K562 (cell line): ENCODE results near the gene ZFAND3. TPM values are rescaled to one million over a fixed set of nuclear protein-coding genes. Genes with fewer than 3 reads are reported as not detected.

Experiments used
- GABPB1 ChIP-seq: sonication (generic); formaldehyde crosslinking; IDR thresholded peaks from 2 replicates; pipeline ENCODE4 v1.8.0; 2022; ENCODE audit warnings: mild to moderate bottlenecking, missing genetic modification reagents
- HCFC1 ChIP-seq: IDR thresholded peaks from 2 replicates; pipeline ENCODE4 v1.6.1; 2012; ENCODE audit warnings: low read depth, low read length, improper control_type of control experiment
- MEF2A ChIP-seq: IDR thresholded peaks from 2 replicates; pipeline ENCODE4 v1.6.1; 2011; ENCODE audit warnings: low read depth, mild to moderate bottlenecking, low read length, moderate library complexity; ENCODE audit not compliant: control insufficient read depth
- NCOA1 ChIP-seq: fragments of 450-650 bp; IDR thresholded peaks from 2 replicates; pipeline ENCODE4 v1.6.1; 2016; ENCODE audit warnings: low read depth
- NR0B1 ChIP-seq: fragments of 450-650 bp; IDR thresholded peaks from one replicate; pipeline ENCODE4 v1.6.1; 2018; ENCODE audit warnings: mild to moderate bottlenecking, moderate library complexity; ENCODE audit not compliant: partially characterized antibody
- NR1H2 ChIP-seq: sonication (generic); formaldehyde crosslinking; IDR thresholded peaks from 2 replicates; pipeline ENCODE4 v1.4.0; 2020; ENCODE audit warnings: mild to moderate bottlenecking, missing genetic modification reagents
- PHF21A ChIP-seq: fragments of 450-650 bp; IDR thresholded peaks from 2 replicates; pipeline ENCODE4 v1.6.1; 2017; ENCODE audit warnings: low read depth, borderline replicate concordance
- PML ChIP-seq: IDR thresholded peaks from 2 replicates; pipeline ENCODE4 v1.6.1; 2012; ENCODE audit warnings: low read length, inconsistent platforms
- RBM14 ChIP-seq: fragments of 200-400 bp; formaldehyde crosslinking; IDR thresholded peaks from 2 replicates; pipeline ENCODE4 v1.6.1; 2018; ENCODE audit warnings: low read depth, mild to moderate bottlenecking, low read length, moderate library complexity, borderline replicate concordance; ENCODE audit not compliant: insufficient read depth
- RERE ChIP-seq: sonication (generic); formaldehyde crosslinking; IDR thresholded peaks from 2 replicates; pipeline ENCODE4 v1.8.0; 2023; ENCODE audit warnings: missing genetic modification reagents, mild to moderate bottlenecking, borderline replicate concordance
- TAL1 ChIP-seq: fragments of 450-650 bp; IDR thresholded peaks from 2 replicates; pipeline ENCODE4 v1.6.1; 2016; ENCODE audit warnings: mild to moderate bottlenecking
- TCF3 ChIP-seq: sonication (generic); formaldehyde crosslinking; IDR thresholded peaks from 2 replicates; pipeline ENCODE4 v1.4.0; 2020; ENCODE audit warnings: mild to moderate bottlenecking, missing genetic modification reagents
- ZNF79 ChIP-seq: fragments of 250-450 bp; sonication (Bioruptor Pico); IDR thresholded peaks from 2 replicates; pipeline ENCODE4 v1.4.0; 2020; ENCODE audit warnings: low read depth, mild to moderate bottlenecking, moderate library complexity
- polyA plus RNA-seq, 8 experiments: library from polyadenylated mRNA; depleted of rRNA in 4 of 8; stranded (reverse) in 5 of 8; unstranded in 3 of 8; fragments of >200 nt; fragmentation: Nextera tagmentation in 2 of 8; fragmentation: Illumina TruSeq in 1 of 8; extraction: Ambion mirVana in 2 of 8; extraction: Trizol in 1 of 8; gene quantifications; 2 replicates each; pipeline versions ENCODE4 v1.2.1 to v1.2.3, GENCODE V29; 2011 to 2014; ENCODE audit warnings: inconsistent platforms in 1 of 8, missing spikeins in 1 of 8
- total RNA-seq, 7 experiments: library from RNA; depleted of rRNA in 6 of 7; stranded (reverse); fragments of >200 nt in 6 of 7; fragmentation: Illumina TruSeq in 2 of 7; extraction: Trizol in 2 of 7; gene quantifications; 2 replicates each; pipeline versions ENCODE4 v1.2.1 to v1.2.3, GENCODE V29; 2011 to 2021; ENCODE audit warnings: low replicate concordance in 1 of 7
- TF ChIP-seq, protein P1 (sequence below): fragments of 200-800 bp; sonication (Bioruptor generic); IDR thresholded peaks from 2 replicates; pipeline ENCODE4 v1.6.1; 2017; ENCODE audit warnings: missing genetic modification characterization, missing compliant biosample characterization
- TF ChIP-seq, protein P2 (sequence below), 2 experiments: fragments of 450-650 bp; conservative IDR thresholded peaks; 2 replicates each; pipeline ENCODE4 v1.6.1; 2017; ENCODE audit warnings: mild to moderate bottlenecking in 2 of 2, moderate library complexity in 2 of 2
- TF ChIP-seq, protein P3 (sequence below): sonication (generic); formaldehyde crosslinking; IDR thresholded peaks from 2 replicates; pipeline ENCODE4 v1.5.0; 2020; ENCODE audit warnings: missing genetic modification reagents

ZFAND3 gene
- total and polyA plus RNA-seq, 9 of the 15 experiments (the other 6 are each of a cell fraction or from before 2014, with no cell fraction given) = 0.81 to 26.6 (median 11.8) TPM

DNA sequence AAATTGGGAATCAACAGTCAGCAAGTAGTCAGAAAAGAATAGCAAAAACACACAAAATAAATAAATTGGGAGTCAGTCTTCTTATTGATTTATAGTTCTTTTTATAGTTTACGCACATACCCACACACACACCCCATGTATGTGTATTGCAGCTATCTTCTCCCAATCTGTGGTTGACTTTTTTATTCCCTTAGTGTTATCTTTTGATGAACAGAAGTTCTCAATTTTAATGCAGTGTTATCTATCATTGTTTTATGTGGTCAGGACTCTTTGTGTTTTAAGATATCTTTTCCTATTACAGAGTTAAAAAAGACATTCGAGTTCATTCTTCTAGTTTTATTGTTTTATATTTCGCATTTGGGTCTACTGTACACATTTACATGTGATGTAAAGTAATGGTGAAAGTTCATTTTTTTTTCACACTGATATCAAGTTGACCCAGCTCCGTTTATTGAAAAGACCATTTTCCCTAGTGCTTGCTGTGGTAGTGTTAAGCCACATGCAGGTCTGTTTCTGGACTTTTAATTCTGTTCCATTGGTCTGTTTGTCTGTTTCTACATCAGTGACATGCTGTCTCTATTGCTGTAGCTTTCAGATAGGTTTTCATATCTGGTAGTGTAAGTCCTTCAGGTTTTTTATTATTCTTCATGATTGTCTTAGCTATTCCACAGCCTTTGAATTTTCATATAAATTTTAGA lies 78.4 kb downstream of the ZFAND3 start (continued):
- TF ChIP-seq RBM14 (no peak), MEF2A (no peak), TAL1 (peak; percentile 42), TCF3 (peak; percentile 41; the same call in 1 of the 2 replicates), RERE (CRISPR knock-in tag) (no peak), PML (peak; percentile 40; the same call in 1 of the 2 replicates), PHF21A (no peak), NR1H2 (CRISPR knock-in tag) (no peak), ZNF79 (CRISPR knock-in tag) (no peak), HCFC1 (no peak), GABPB1 (CRISPR knock-in tag) (no peak), NCOA1 (no peak), NR0B1 (no peak)
- TF ChIP-seq, protein P1, sequence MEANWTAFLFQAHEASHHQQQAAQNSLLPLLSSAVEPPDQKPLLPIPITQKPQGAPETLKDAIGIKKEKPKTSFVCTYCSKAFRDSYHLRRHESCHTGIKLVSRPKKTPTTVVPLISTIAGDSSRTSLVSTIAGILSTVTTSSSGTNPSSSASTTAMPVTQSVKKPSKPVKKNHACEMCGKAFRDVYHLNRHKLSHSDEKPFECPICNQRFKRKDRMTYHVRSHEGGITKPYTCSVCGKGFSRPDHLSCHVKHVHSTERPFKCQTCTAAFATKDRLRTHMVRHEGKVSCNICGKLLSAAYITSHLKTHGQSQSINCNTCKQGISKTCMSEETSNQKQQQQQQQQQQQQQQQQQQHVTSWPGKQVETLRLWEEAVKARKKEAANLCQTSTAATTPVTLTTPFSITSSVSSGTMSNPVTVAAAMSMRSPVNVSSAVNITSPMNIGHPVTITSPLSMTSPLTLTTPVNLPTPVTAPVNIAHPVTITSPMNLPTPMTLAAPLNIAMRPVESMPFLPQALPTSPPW = 0 out of 2 replicates have a peak, but pooled peaks have one; percentile 26
- TF ChIP-seq, protein P2, sequence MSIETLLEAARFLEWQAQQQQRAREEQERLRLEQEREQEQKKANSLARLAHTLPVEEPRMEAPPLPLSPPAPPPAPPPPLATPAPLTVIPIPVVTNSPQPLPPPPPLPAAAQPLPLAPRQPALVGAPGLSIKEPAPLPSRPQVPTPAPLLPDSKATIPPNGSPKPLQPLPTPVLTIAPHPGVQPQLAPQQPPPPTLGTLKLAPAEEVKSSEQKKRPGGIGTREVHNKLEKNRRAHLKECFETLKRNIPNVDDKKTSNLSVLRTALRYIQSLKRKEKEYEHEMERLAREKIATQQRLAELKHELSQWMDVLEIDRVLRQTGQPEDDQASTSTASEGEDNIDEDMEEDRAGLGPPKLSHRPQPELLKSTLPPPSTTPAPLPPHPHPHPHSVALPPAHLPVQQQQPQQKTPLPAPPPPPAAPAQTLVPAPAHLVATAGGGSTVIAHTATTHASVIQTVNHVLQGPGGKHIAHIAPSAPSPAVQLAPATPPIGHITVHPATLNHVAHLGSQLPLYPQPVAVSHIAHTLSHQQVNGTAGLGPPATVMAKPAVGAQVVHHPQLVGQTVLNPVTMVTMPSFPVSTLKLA (conservative IDR thresholded peaks at IDR 0.05) = no peak
- TF ChIP-seq, protein P3, sequence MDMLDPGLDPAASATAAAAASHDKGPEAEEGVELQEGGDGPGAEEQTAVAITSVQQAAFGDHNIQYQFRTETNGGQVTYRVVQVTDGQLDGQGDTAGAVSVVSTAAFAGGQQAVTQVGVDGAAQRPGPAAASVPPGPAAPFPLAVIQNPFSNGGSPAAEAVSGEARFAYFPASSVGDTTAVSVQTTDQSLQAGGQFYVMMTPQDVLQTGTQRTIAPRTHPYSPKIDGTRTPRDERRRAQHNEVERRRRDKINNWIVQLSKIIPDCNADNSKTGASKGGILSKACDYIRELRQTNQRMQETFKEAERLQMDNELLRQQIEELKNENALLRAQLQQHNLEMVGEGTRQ (CRISPR knock-in tag) = no peak
- TF ChIP-seq, all 486 proteins: peak for 12
